ENCODE measurements around the gene RAI1.
A peak's percentile ranks its signal among the peaks of the same experiment; 100 is the strongest.

GRCh38 chr17:17783825-17784656 lies 102.8 kb downstream of the RAI1 start:
- no peak for TF ChIP-seq FOXA1 (IDR thresholded peaks at IDR 0.05)
- no peak for TF ChIP-seq SUZ12 (IDR thresholded peaks at IDR 0.05)
- no peak for TF ChIP-seq SP1 (IDR thresholded peaks at IDR 0.05)
- no peak for TF ChIP-seq L3MBTL2 (conservative IDR thresholded peaks at IDR 0.05)
- no peak for TF ChIP-seq FOXM1 (IDR thresholded peaks at IDR 0.05; ENCODE audit: borderline replicate concordance)
- TF ChIP-seq PKNOX1 (IDR thresholded peaks at IDR 0.05): peak; percentile 74; the same call in 1 of the 2 replicates
- no peak for TF ChIP-seq TARDBP (IDR thresholded peaks at IDR 0.05)
- TF ChIP-seq BHLHE40 (IDR thresholded peaks at IDR 0.05; ENCODE audit: borderline replicate concordance): no peak
- TF ChIP-seq ZNF384 (IDR thresholded peaks at IDR 0.05): no peak
- TF ChIP-seq HDGF (IDR thresholded peaks at IDR 0.05; ENCODE audit: borderline replicate concordance): no peak
- TF ChIP-seq ARNT (IDR thresholded peaks at IDR 0.05): no peak
- TF ChIP-seq FOXK2 (IDR thresholded peaks at IDR 0.05): no peak

Data from HEK293T (cell line).